Testis (tissue), 2 donors: Measurements from ENCODE around the gene CLCF1.

Source experiments
- CTCF ChIP-seq, 3 experiments: fragments of 450-650 bp in 2 of 3; fragments of 200-600 bp in 1 of 3; sonication (generic) in 1 of 3; IDR thresholded peaks; one replicate each; pipeline ENCODE4 v1.5.1; 2016 to 2019; ENCODE audit warnings: antibody characterized with exemption in 3 of 3, mild to moderate bottlenecking in 2 of 3, moderate library complexity in 1 of 3
- POLR2A ChIP-seq: fragments of 450-650 bp; IDR thresholded peaks from one replicate; pipeline ENCODE4 v1.6.1; 2017; ENCODE audit warnings: antibody characterized with exemption, mild to moderate bottlenecking, moderate library complexity

GRCh38 chr11:67355794-67356386, 17.5 kb downstream of the CLCF1 start:
- no peak for TF ChIP-seq CTCF (IDR thresholded peaks at IDR 0.05)
- TF ChIP-seq POLR2A, result no peak
